Medulla oblongata (tissue), 1 donor: Measurements from ENCODE around the gene SLC7A9.
"Not testable (repeated sequence)": the region's sequence is repeated elsewhere in the genome, so short reads cannot be mapped to it uniquely, and the experiment has no call there.

Experiments used
- DNase-seq: peaks from one replicate; pipeline ENCODE4 v3.0.0-alpha.2; 2015; ENCODE audit errors: extremely low spot score

Gene SLC7A9

GRCh38 chr19:32885255-32885654 is 15.7 kb upstream of the SLC7A9 start:
- DNase-seq, result not testable (repeated sequence)

GRCh38 chr19:32881766-32882165 is 12.2 kb upstream of the SLC7A9 start:
- no peak for DNase-seq

GRCh38 chr19:32880622-32881021 is 11.1 kb upstream of the SLC7A9 start:
- no peak for DNase-seq

GRCh38 chr19:32879741-32880140 is 10.2 kb upstream of the SLC7A9 start:
- DNase-seq, result no peak

- no peak for DNase-seq
Observed at GRCh38 chr19:32878988-32879387, 9.4 kb upstream of the SLC7A9 start.

- no peak for DNase-seq
Observed at GRCh38 chr19:32877977-32878745, 8.6 kb upstream of the SLC7A9 start.

GRCh38 chr19:32877323-32877912 is 7.9 kb upstream of the SLC7A9 start:
- no peak for DNase-seq

GRCh38 chr19:32876919-32877285 is 7.3 kb upstream of the SLC7A9 start:
- DNase-seq, result no peak

- DNase-seq, result no peak
Observed at GRCh38 chr19:32876236-32876918, 6.8 kb upstream of the SLC7A9 start.

- no peak for DNase-seq
Observed at GRCh38 chr19:32875428-32875827, 5.9 kb upstream of the SLC7A9 start.

- no peak for DNase-seq
Observed at GRCh38 chr19:32874605-32875004, 5.0 kb upstream of the SLC7A9 start.

GRCh38 chr19:32873247-32873959 is 3.8 kb upstream of the SLC7A9 start:
- no peak for DNase-seq

- no peak for DNase-seq
Observed at GRCh38 chr19:32872391-32872790, 2.8 kb upstream of the SLC7A9 start.

- no peak for DNase-seq
Observed at GRCh38 chr19:32870981-32871451, 1.4 kb upstream of the SLC7A9 start.

GRCh38 chr19:32869966-32870573 is 503 bp upstream of the SLC7A9 start:
- DNase-seq, result no peak

GRCh38 chr19:32868206-32868950 is 1.2 kb downstream of the SLC7A9 start:
- no peak for DNase-seq

- DNase-seq, result not testable (repeated sequence)
Observed at GRCh38 chr19:32867436-32867835, 2.1 kb downstream of the SLC7A9 start.

GRCh38 chr19:32866564-32867265 is 2.9 kb downstream of the SLC7A9 start:
- no peak for DNase-seq

GRCh38 chr19:32866061-32866460 is 3.5 kb downstream of the SLC7A9 start:
- DNase-seq, result no peak

- DNase-seq, result no peak
Observed at GRCh38 chr19:32865326-32865725, 4.2 kb downstream of the SLC7A9 start.
